ENCODE measurements around the gene PRKAG2.
"Not testable (repeated sequence)": the region's sequence is repeated elsewhere in the genome, so short reads cannot be mapped to it uniquely, and the experiment has no call there.

PRKAG2 gene

DNA sequence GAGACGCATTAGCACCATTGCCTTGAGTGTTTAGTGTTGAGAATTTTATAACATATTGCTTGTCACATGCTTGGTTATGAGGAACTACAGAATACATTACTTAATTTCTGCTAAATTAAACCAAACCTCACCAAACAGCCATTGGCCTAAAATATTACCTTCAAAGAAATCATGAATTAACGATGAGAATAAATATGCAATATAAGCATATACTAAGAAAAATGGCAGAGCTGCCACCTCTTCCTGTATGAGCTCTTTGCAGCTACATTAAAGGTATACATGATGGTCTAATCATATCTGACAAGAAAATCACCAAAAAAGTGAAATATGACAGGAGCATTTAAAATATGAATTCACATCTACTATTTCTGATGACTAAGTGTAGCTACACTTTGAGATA is 352.1 kb downstream of the PRKAG2 start:
- no peak for DNase-seq

- no peak for DNase-seq
Measured at GRCh38 chr7:151524331-151524730, 352.6 kb downstream of the PRKAG2 start.

DNA sequence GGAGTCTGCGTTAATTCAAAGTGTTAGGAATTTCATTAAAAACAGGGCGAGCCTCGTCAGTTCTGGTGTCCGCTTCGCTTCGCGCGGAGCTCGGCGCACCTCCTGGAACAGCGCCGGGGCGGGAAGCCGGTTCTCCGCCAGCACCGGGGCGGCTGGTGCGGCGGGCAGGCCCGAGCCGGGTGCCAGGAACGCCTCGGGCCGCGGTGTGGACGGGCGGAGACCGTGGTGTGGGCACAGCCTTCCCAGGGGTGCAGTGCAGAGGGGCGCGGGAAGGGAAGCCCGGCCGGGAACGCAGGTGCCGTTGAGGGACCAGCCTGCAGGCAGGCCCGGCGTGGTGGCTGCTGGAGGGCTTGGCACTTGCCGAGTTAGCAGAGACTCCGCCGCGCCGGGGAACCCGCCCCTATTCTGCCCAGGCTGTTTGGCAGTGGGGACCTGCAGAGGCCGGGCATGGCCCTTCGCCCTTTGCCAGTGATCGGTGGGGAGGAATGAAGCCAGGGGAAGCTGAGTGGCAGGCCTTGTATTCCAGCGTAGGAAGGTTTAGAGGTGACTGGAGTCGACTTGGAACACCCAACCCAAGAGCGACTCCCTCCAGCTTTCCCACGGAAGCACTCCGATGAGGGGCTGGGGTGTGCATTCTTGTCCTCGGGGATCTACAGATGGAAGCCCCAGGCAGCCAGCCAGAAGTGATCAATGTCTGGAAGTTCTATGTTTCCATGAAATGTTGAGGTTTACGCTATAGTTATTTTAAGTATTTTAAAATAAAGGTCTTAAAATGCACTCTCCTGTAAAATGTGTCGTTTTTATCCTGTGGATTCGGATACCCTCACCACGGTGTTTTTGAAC is 356.3 kb downstream of the PRKAG2 start:
- DNase-seq: peak; percentile 34

- peak; percentile 98 for DNase-seq
Measured at GRCh38 chr7:151519765-151520418, 357.0 kb downstream of the PRKAG2 start, which contains the start of gene RHEB. RHEB (minus strand) TSS chr7:151519895; CDS start chr7:151519511, 384 bp downstream.

DNA sequence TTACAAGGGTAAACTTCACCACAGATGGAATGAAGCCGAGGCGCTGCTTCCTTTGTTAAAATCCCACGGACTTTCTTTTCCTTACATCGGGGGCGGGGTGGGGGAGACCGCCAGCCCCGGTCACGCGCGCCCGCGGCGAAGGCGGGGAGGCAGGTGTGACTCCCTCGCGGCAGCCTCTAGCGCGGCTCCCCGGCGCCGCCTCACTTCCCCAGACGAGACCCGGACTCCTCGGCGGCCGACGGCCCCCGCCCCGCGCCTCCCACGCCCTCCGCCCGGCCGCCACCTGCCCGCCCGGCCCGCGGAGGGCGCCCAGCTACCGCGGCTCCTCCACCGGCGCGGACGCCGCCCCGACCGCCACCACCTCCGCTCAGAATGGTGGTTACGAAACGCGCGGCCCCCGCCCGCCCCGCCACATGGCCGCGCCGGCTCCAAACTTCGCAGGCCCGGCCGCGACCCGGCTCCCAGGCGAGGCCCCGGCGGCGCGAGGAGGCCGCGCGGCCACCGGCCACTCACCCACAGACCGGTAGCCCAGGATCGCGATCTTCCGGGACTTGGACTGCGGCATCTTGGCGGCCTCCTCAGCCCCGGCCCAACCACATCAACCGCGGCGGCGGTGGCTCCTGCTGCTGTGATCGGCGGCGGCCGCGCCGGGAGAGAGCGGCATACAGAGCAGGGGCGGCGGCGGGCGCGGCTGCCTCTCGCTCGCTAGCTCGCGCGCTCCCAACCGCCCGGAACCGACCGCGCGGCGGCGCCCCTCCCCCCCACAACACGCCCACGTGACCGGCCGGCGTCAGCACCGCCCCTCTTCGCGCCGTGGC is 357.8 kb downstream of the PRKAG2 start:
- DNase-seq: not testable (repeated sequence)

- DNase-seq: no peak
Measured at GRCh38 chr7:151518105-151518946, 358.6 kb downstream of the PRKAG2 start.

- no peak for DNase-seq
Measured at GRCh38 chr7:151517601-151518104, 359.3 kb downstream of the PRKAG2 start.

GRCh38 chr7:151515276-151515565 is 361.7 kb downstream of the PRKAG2 start:
- DNase-seq: no peak

GRCh38 chr7:151514461-151515275 is 362.2 kb downstream of the PRKAG2 start:
- no peak for DNase-seq

GRCh38 chr7:151513133-151513532 is 363.8 kb downstream of the PRKAG2 start:
- DNase-seq: no peak

DNA sequence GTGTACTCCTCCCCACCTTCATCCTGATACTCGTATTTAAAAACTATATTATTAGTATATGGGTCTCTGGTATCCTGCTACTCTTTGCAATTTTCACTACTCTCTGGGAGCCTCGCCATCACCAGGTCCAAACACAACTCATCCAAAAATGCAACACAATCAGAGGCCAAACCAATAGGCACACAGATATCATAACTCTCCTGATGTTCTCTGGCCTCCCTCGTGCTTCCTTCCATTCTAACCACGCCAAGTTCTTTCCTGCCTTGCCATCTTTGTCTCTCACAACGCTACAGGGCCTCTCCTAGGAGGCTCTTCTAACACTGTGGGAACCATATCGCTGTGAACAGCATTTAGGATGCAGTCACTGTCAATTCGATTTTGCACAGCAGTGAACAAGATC is 364.6 kb downstream of the PRKAG2 start:
- DNase-seq: no peak

DNA sequence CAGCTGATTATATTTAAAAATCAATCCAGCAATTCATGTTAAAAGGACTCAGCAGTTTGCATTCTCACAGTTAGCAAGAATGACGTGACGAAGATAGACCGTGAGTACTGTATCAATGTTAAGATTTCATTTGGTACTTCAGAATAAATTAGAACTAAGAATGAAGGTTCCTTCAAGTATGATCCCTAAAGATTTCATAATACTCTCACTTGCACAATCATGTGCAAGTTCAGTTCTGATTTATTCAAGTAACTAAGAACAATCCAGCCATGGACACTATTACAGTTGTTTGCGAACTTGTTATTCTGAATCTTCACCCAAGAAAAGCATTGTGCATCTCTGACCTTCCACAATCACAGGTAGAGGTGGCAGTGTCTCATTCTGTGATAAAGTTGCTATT is 365.0 kb downstream of the PRKAG2 start:
- no peak for DNase-seq

DNA sequence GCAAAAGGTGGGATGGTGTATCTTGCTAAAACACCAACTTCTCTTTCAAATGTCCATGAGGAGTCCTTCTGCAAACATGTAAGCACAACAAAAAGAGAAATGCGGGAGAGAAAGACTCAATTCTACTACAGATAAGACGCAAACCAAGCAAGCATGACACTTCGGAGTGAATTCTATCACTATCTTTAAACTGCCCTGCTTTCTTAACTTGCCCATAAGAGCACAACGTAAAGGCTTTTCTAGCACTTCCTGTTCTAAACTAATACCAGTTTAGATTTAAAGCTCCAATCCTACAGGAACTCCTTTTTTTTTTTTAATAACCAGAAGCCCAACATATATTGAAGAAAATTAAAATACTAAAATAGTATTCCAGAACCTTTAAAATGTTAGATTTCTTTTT is 365.6 kb downstream of the PRKAG2 start:
- DNase-seq: no peak

GRCh38 chr7:151509670-151510333 is 367.1 kb downstream of the PRKAG2 start:
- no peak for DNase-seq

- DNase-seq: no peak
Measured at GRCh38 chr7:151508991-151509390, 367.9 kb downstream of the PRKAG2 start.

DNA sequence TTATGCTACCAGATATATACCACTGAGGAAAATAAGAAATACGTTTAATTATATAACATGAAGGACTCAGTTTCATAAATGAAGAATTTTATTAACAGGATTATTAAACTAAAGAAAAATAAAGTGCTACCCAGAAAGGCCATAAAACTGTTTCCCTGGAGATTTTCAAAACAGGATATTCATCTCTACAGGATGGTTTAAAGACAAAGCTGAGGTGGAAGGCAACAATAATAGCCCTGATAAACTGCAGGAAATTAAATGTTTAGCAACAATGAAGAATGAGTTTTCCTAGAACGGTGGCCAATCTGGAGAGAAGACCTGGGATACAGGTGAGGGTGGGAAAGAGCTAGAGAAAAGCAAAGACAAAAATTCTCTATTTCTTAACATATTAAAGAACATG is 369.1 kb downstream of the PRKAG2 start:
- no peak for DNase-seq

DNA sequence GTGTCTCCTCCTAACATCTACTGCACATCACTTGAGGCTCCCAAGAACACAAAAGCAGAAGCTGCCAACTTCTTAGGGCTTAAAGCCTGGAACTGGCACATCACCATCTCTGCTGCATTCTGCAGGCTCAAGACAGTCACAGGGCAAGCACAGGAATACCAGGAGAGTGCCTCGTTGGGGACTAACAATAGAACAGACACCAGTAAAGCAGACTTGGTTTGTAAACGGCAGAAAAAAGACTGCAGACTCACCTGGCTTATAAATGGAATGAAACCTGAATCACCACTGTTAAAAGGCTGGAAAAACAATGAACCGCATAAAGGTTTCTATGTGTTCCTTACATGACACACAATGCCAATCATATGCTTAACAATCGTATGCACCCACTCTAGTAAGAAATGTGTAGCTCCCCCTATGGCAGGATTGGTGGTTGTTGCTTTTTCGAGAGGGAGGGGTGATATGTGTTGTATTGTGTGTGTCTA is 370.0 kb downstream of the PRKAG2 start:
- no peak for DNase-seq
